ENCODE measurements around the gene OTOG. TPM values are rescaled to one million over a fixed set of nuclear protein-coding genes. Genes with fewer than 3 reads are reported as not detected.

OTOG gene
- total RNA-seq, 1 experiment from 2014 or later: 0.35 TPM

DNA sequence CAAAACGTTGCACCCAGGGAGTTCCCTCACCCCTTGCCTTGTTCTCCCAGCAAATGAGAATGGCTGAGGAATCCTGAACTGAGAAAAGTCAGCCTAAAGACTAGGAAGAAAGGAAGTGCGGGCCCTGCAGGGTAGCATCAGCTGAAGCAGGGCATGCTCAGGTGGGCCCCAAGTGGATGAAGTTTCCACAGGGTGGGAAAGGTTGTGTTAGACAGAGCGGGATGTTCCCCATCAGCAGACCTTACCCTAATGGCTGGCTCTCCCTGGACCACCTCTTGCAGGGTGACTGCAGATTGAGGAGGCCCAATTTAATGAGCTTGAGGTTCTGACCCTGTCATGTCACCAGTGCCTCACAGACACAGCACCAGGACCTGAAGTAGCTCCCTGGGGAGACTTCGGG is 90.8 kb downstream of the OTOG start:
- WGBS (ENCODE audit: extremely low coverage, insufficient read length, low lambda C conversion rate): no CpG with 5 or more reads among the region's 4 CpGs
- H3K79me2 ChIP-seq (ENCODE audit: insufficient read depth, low read length): no peaks in the 10 kb centered on the region
- H3K4me2 ChIP-seq (ENCODE audit: insufficient read depth, insufficient read length, low read length): no peak overlapping the region
- no peak overlapping the region for H3K4ac ChIP-seq (ENCODE audit: low read depth, low read length)
- no peak overlapping the region for H2AFZ ChIP-seq (ENCODE audit: low read length)
- H3K27me3 ChIP-seq (ENCODE audit: insufficient read depth, low read length): no peaks in the 10 kb centered on the region
- no peak overlapping the region for H2BK5ac ChIP-seq (ENCODE audit: insufficient read length, low read length)
- H4K8ac ChIP-seq (replicated peaks; ENCODE audit: insufficient read length, low read depth, low read length): no peak overlapping the region
- H3K23ac ChIP-seq (ENCODE audit: insufficient read length, low read depth, low read length): no peak overlapping the region
- no peaks in the 10 kb centered on the region for H4K20me1 ChIP-seq (ENCODE audit: control insufficient read depth, insufficient read depth, insufficient read length)
- no peak overlapping the region for H2BK20ac ChIP-seq (ENCODE audit: low read depth, low read length, poor library complexity, severe bottlenecking)
- H2BK120ac ChIP-seq (ENCODE audit: low read depth, low read length, poor library complexity, severe bottlenecking): no peak overlapping the region
- H3K14ac ChIP-seq (ENCODE audit: insufficient read depth, low read length): no peak overlapping the region
- H3K18ac ChIP-seq (ENCODE audit: insufficient read length, low read depth, low read length): no peak overlapping the region
- no peak overlapping the region for H2BK15ac ChIP-seq (ENCODE audit: low read depth, low read length)
- no peak overlapping the region for H3T11ph ChIP-seq (ENCODE audit: low read length)
- no peak for DNase-seq
- Mint-ChIP-seq H3K4me1 (peaks cover 0 to 5% of the 10 kb centered on the region in 2 experiments; a peak in 2 of 4 replicates), H3K27me3 (ENCODE audit: low read depth) (peaks cover 4% of the 10 kb centered on the region), H3K4me3 (no peak overlapping the region), H3K27ac (no peak overlapping the region), H3K36me3 (ENCODE audit: insufficient read depth in 1 of 3, low read depth in 3 of 3) (no peaks in the 10 kb centered on the region), H3K9me3 (no peaks in the 10 kb centered on the region)
- no peak overlapping the region for H3K56ac ChIP-seq (ENCODE audit: insufficient read length, low read depth, low read length)
- no peaks in the 10 kb centered on the region for H3K9me3 ChIP-seq (ENCODE audit: control insufficient read depth, low read depth, low read length)
- no peak overlapping the region for H2AK5ac ChIP-seq (ENCODE audit: insufficient read length, low read length)
- no peak overlapping the region for H4K91ac ChIP-seq (ENCODE audit: insufficient read length, low read depth, low read length)
- no peak overlapping the region for H3K27ac ChIP-seq (ENCODE audit: insufficient read length, low read depth, low read length)
- H3K4me1 ChIP-seq (ENCODE audit: insufficient read depth, low read length): no peaks in the 10 kb centered on the region
- no peaks in the 10 kb centered on the region for H3K23me2 ChIP-seq (ENCODE audit: insufficient read length, low read depth, low read length, poor library complexity, severe bottlenecking)
- no peak overlapping the region for H2BK12ac ChIP-seq (ENCODE audit: insufficient read length, low read depth, low read length)
- no peaks in the 10 kb centered on the region for H3K79me1 ChIP-seq (ENCODE audit: insufficient read depth, low read depth, low read length, poor library complexity, severe bottlenecking)
- no peak overlapping the region for H4K5ac ChIP-seq (ENCODE audit: insufficient read length, low read depth, low read length)
- TF ChIP-seq, protein P1, sequence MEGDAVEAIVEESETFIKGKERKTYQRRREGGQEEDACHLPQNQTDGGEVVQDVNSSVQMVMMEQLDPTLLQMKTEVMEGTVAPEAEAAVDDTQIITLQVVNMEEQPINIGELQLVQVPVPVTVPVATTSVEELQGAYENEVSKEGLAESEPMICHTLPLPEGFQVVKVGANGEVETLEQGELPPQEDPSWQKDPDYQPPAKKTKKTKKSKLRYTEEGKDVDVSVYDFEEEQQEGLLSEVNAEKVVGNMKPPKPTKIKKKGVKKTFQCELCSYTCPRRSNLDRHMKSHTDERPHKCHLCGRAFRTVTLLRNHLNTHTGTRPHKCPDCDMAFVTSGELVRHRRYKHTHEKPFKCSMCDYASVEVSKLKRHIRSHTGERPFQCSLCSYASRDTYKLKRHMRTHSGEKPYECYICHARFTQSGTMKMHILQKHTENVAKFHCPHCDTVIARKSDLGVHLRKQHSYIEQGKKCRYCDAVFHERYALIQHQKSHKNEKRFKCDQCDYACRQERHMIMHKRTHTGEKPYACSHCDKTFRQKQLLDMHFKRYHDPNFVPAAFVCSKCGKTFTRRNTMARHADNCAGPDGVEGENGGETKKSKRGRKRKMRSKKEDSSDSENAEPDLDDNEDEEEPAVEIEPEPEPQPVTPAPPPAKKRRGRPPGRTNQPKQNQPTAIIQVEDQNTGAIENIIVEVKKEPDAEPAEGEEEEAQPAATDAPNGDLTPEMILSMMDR (conservative IDR thresholded peaks at IDR 0.05): no peak
- H3K9ac ChIP-seq (ENCODE audit: extremely low read depth, insufficient read length, low read length): no peak overlapping the region
